Measurements from ENCODE around the gene TBC1D5. TPM values are rescaled to one million over a fixed set of nuclear protein-coding genes. Genes with fewer than 3 reads are reported as not detected.

The TBC1D5 gene
- total RNA-seq, 1 donor from 2014 or later: 108 TPM

- H3F3A ChIP-seq (ENCODE audit: low read depth): no peaks in the 10 kb centered on the region
- Mint-ChIP-seq H3K4me1 (no peaks in the 10 kb centered on the region), H3K36me3 (no peaks in the 10 kb centered on the region), H3K27ac (no peak overlapping the region), H3K27me3 (ENCODE audit: insufficient read depth, low read depth) (no peaks in the 10 kb centered on the region), H3K9me3 (no peaks in the 10 kb centered on the region), H3K4me3 (no peak overlapping the region)
- DNase-seq (ENCODE audit: low spot score): no peak
- H3K4me3 ChIP-seq: no peak overlapping the region
- H4K20me1 ChIP-seq (ENCODE audit: low read depth): no peaks in the 10 kb centered on the region
- H3K9me3 ChIP-seq (ENCODE audit: low read depth): no peaks in the 10 kb centered on the region
- H3K27ac ChIP-seq: no peak overlapping the region
- H3K4me1 ChIP-seq: no peaks in the 10 kb centered on the region
- no peaks in the 10 kb centered on the region for H3K79me2 ChIP-seq (ENCODE audit: low read depth)
- no peaks in the 10 kb centered on the region for H3K27me3 ChIP-seq
- no peak for TF ChIP-seq CTCF (IDR thresholded peaks at IDR 0.05)
- TF ChIP-seq EZH2 (IDR thresholded peaks at IDR 0.05): no peak
- no peak for TF ChIP-seq EZH2phosphoT487 (IDR thresholded peaks at IDR 0.05)
- H2AFZ ChIP-seq (replicated peaks): no peak overlapping the region
- no peak overlapping the region for H3K9ac ChIP-seq
- H3K4me2 ChIP-seq: no peak overlapping the region
- no peaks in the 10 kb centered on the region for H3K36me3 ChIP-seq
Observed at GRCh38 chr3:17266846-17267245, 475.6 kb downstream of the TBC1D5 start.

- Histone ChIP-seq H3K27ac (no peak overlapping the region), H3K9ac (no peak overlapping the region)
- H3K27ac Mint-ChIP-seq: no peak overlapping the region
Observed at GRCh38 chr3:17261627-17262369, 480.6 kb downstream of the TBC1D5 start.

GRCh38 chr3:17260257-17260656 lies 482.2 kb downstream of the TBC1D5 start:
- H3K4me1 Mint-ChIP-seq: peaks cover 5% of the 10 kb centered on the region
- H3K4me3 Mint-ChIP-seq: no peak overlapping the region
- H3K9me3 Mint-ChIP-seq: no peaks in the 10 kb centered on the region
- H3F3A ChIP-seq (ENCODE audit: low read depth): peaks cover 4% of the 10 kb centered on the region
- H3K36me3 ChIP-seq: no peaks in the 10 kb centered on the region
- H3K4me1 ChIP-seq: peaks cover 4% of the 10 kb centered on the region
- no peaks in the 10 kb centered on the region for H3K79me2 ChIP-seq (ENCODE audit: low read depth)
- H2AFZ ChIP-seq (replicated peaks): no peak overlapping the region
- no peak for TF ChIP-seq CTCF (IDR thresholded peaks at IDR 0.05)
- no peak for TF ChIP-seq EZH2phosphoT487 (IDR thresholded peaks at IDR 0.05)
- TF ChIP-seq EZH2 (IDR thresholded peaks at IDR 0.05): no peak
- no peak overlapping the region for H3K27ac Mint-ChIP-seq
- no peaks in the 10 kb centered on the region for H3K27me3 Mint-ChIP-seq (ENCODE audit: insufficient read depth, low read depth)
- no peak overlapping the region for H3K4me3 ChIP-seq
- no peak for DNase-seq (ENCODE audit: low spot score)
- H3K27me3 ChIP-seq: no peaks in the 10 kb centered on the region
- H3K27ac ChIP-seq: no peak overlapping the region
- no peaks in the 10 kb centered on the region for H3K9me3 ChIP-seq (ENCODE audit: low read depth)
- H3K4me2 ChIP-seq: no peak overlapping the region
- no peaks in the 10 kb centered on the region for H4K20me1 ChIP-seq (ENCODE audit: low read depth)
- no peaks in the 10 kb centered on the region for H3K36me3 Mint-ChIP-seq
- no peak overlapping the region for H3K9ac ChIP-seq

More at GRCh38 chr3:17261627-17262369, 480.6 kb downstream of the TBC1D5 start:
- H3K79me2 ChIP-seq (ENCODE audit: low read depth): no peaks in the 10 kb centered on the region
- Mint-ChIP-seq H3K27me3 (ENCODE audit: insufficient read depth, low read depth) (no peaks in the 10 kb centered on the region), H3K4me1 (peaks cover 5% of the 10 kb centered on the region), H3K4me3 (no peak overlapping the region), H3K9me3 (no peaks in the 10 kb centered on the region), H3K36me3 (no peaks in the 10 kb centered on the region)
- no peak for DNase-seq (ENCODE audit: low spot score)
- no peaks in the 10 kb centered on the region for H4K20me1 ChIP-seq (ENCODE audit: low read depth)
- peaks cover 4% of the 10 kb centered on the region for H3K4me1 ChIP-seq
- H3K4me2 ChIP-seq: no peak overlapping the region
- H3K36me3 ChIP-seq: no peaks in the 10 kb centered on the region
- H2AFZ ChIP-seq (replicated peaks): no peak overlapping the region
- no peak overlapping the region for H3K4me3 ChIP-seq
- no peaks in the 10 kb centered on the region for H3K9me3 ChIP-seq (ENCODE audit: low read depth)
- H3F3A ChIP-seq (ENCODE audit: low read depth): peaks cover 4% of the 10 kb centered on the region
- H3K27me3 ChIP-seq: no peaks in the 10 kb centered on the region
- TF ChIP-seq CTCF (IDR thresholded peaks at IDR 0.05) (no peak), EZH2phosphoT487 (IDR thresholded peaks at IDR 0.05) (no peak), EZH2 (IDR thresholded peaks at IDR 0.05) (no peak)

Data from neural progenitor cell (in vitro differentiated cells).